GM12891 (cell line): Measurements from ENCODE around the gene STEAP2.

Experiments used
- POLR2A ChIP-seq: IDR thresholded peaks from 2 replicates; pipeline ENCODE4 v1.6.1; 2011; ENCODE audit warnings: low read depth, low read length, control low read depth
- POLR2AphosphoS5 ChIP-seq: IDR thresholded peaks from 2 replicates; pipeline ENCODE4 v1.6.1; 2011; ENCODE audit warnings: low read depth, low read length, control low read depth
- SPI1 ChIP-seq: IDR thresholded peaks from 2 replicates; pipeline ENCODE4 v1.6.1; 2011; ENCODE audit warnings: low read depth, low read length, control low read depth
- TAF1 ChIP-seq: IDR thresholded peaks from 2 replicates; pipeline ENCODE4 v1.6.1; 2011; ENCODE audit warnings: low read depth, low read length, control low read depth

DNA sequence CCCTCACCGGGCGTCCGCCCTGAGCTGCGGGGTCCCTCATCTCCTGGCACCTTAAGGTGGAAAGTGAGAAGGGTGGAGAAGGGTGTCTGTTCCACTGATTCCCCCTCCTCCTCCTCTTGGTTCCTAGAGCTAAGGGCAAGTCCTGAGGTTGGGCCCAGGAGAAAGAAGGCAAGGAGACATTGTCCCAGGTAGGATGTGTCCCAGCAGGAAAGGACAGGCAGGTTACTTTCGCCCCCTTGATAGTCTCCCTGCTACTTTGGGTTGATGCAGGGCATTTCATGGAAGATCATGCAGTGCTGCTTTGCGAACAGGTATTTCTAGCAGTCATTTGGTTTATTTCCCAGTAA, 582 bp downstream of the STEAP2 start:
- no peak for TF ChIP-seq POLR2A
- TF ChIP-seq POLR2AphosphoS5 = no peak
- TF ChIP-seq TAF1 = no peak
- TF ChIP-seq SPI1 = no peak
